ENCODE measurements around the gene PRR16.
"Not testable (repeated sequence)": the region's sequence is repeated elsewhere in the genome, so short reads cannot be mapped to it uniquely, and the experiment has no call there.

Gene PRR16

DNA sequence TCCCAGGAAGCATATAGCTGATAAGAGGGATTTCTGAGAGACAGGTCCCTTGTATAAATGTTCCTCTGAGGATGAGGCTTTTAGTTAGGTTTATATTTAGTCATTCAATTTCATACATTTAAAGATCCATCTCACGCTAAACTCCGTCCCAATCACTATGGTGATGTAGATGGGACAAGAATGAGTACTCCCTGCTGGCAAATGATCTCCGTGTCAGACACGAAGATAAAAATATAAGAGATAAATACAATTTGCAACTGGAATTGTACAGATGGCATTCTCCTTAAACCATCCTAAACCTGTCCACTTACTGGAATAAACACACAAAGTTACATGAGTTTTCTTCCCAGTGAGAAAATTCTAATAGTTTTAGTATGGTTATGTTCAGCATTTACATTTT lies 233.0 kb downstream of the PRR16 start:
- Mint-ChIP-seq H3K4me1 (no peaks in the 10 kb centered on the region), H3K9me3 (peaks cover 6% of the 10 kb centered on the region), H3K27ac (no peak overlapping the region), H3K27me3 (peaks cover 8% of the 10 kb centered on the region), H3K36me3 (no peaks in the 10 kb centered on the region), H3K4me3 (no peak overlapping the region)
- ATAC-seq (ENCODE audit: low read depth) (no peak), DNase-seq (ENCODE audit: low spot score in 2 of 2) (no peak)

- not testable (repeated sequence) for H3K9me3 Mint-ChIP-seq; H3K4me3 Mint-ChIP-seq; ATAC-seq (ENCODE audit: low read depth); DNase-seq (ENCODE audit: low spot score in 2 of 2); H3K4me1 Mint-ChIP-seq; H3K27ac Mint-ChIP-seq; H3K36me3 Mint-ChIP-seq; H3K27me3 Mint-ChIP-seq
Observed at GRCh38 chr5:120697670-120698327, 233.7 kb downstream of the PRR16 start.

DNA sequence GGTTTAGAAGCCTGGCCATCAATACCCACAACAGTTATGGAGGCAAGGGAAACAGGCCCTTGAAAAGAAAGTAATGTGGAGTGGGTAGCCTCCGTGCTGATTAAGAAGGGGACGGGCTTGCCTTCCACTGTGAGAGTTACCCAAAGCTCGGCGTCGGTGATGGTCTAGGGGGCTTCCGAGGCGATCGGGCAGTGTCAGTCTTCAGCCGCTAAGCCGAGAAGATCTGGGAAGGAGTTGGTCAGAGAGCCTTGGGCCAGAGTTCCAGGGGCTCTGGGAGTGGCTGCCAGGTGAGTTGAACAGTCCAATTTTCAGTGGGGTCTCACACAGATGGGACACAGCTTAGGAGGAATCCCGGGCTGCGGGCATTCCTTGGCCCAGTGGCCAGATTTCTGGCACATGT lies 236.6 kb downstream of the PRR16 start:
- H3K36me3 Mint-ChIP-seq; DNase-seq (ENCODE audit: low spot score in 2 of 2); H3K27me3 Mint-ChIP-seq; H3K9me3 Mint-ChIP-seq; H3K4me3 Mint-ChIP-seq; H3K27ac Mint-ChIP-seq; ATAC-seq (ENCODE audit: low read depth); H3K4me1 Mint-ChIP-seq: not testable (repeated sequence)

- not testable (repeated sequence) for H3K4me1 Mint-ChIP-seq; ATAC-seq (ENCODE audit: low read depth); H3K27ac Mint-ChIP-seq; H3K4me3 Mint-ChIP-seq; H3K9me3 Mint-ChIP-seq; DNase-seq (ENCODE audit: low spot score in 2 of 2); H3K36me3 Mint-ChIP-seq; H3K27me3 Mint-ChIP-seq
Observed at GRCh38 chr5:120702817-120703538, 238.9 kb downstream of the PRR16 start.

- H3K9me3 Mint-ChIP-seq, result peaks cover 6% of the 10 kb centered on the region
- H3K27ac Mint-ChIP-seq, result no peak overlapping the region
- H3K36me3 Mint-ChIP-seq, result no peaks in the 10 kb centered on the region
Observed at GRCh38 chr5:120703918-120704587, 240.0 kb downstream of the PRR16 start.

DNA sequence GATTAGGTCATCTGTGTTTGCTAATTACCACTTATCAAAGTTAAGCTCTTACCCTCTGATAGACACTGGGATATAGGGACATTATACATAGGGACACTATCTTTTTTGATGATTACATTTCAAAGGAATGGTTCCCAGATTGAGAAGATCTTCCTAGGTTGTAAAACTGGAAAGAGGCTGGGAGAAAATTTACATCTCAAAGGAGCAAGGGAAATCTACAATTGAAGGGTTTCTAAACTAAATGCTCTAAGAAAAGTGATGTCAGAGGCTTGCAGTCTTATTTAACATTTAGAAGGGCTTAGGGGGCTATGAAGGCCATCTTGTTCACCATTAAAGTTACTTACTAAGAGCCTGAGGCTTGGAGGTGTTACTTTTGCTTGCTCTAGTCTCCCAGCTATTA lies 242.8 kb downstream of the PRR16 start:
- H3K4me1 Mint-ChIP-seq, result no peaks in the 10 kb centered on the region
- peaks cover 2% of the 10 kb centered on the region for H3K27me3 Mint-ChIP-seq
- no peaks in the 10 kb centered on the region for H3K36me3 Mint-ChIP-seq
- ATAC-seq (ENCODE audit: low read depth), result no peak
- no peak overlapping the region for H3K27ac Mint-ChIP-seq
- H3K9me3 Mint-ChIP-seq, result peaks cover 1% of the 10 kb centered on the region
- no peak overlapping the region for H3K4me3 Mint-ChIP-seq
- no peak for DNase-seq (ENCODE audit: low spot score in 2 of 2)

More at GRCh38 chr5:120703918-120704587, 240.0 kb downstream of the PRR16 start:
- DNase-seq (ENCODE audit: low spot score in 2 of 2), result no peak
- no peak for ATAC-seq (ENCODE audit: low read depth)
- Mint-ChIP-seq H3K27me3 (peaks cover 8% of the 10 kb centered on the region), H3K4me1 (no peaks in the 10 kb centered on the region), H3K4me3 (no peak overlapping the region)

- H3K36me3 Mint-ChIP-seq, result no peaks in the 10 kb centered on the region
- H3K27ac Mint-ChIP-seq, result no peak overlapping the region
- H3K9me3 Mint-ChIP-seq, result peaks cover 2% of the 10 kb centered on the region
- H3K27me3 Mint-ChIP-seq, result no peaks in the 10 kb centered on the region
- no peaks in the 10 kb centered on the region for H3K4me1 Mint-ChIP-seq
- H3K4me3 Mint-ChIP-seq, result no peak overlapping the region
- no peak for DNase-seq (ENCODE audit: low spot score in 2 of 2)
- ATAC-seq (ENCODE audit: low read depth), result no peak
Observed at GRCh38 chr5:120717381-120717780, 253.3 kb downstream of the PRR16 start.

DNA sequence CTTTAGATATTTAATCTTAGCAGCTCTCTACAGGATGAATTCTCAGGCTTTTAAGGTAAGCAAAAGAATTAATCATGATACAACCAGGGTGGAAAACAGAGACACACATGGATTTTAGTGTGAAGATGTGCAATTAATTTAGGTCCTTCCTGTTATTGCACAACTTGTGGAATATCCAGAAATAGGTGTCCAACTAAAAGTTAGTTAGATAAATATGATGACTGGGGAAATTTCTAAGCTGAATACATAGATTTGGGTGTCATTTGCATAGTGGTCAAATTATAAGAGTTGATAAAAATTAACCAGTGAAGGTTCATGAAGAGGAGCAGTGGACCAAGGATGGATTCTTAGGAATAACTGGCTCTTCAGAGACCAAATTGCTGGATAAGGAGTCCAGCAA lies 266.1 kb downstream of the PRR16 start:
- no peaks in the 10 kb centered on the region for H3K36me3 Mint-ChIP-seq
- ATAC-seq (ENCODE audit: low read depth) (no peak), DNase-seq (ENCODE audit: low spot score in 2 of 2) (no peak)
- H3K4me1 Mint-ChIP-seq, result no peaks in the 10 kb centered on the region
- H3K27ac Mint-ChIP-seq, result no peak overlapping the region
- H3K4me3 Mint-ChIP-seq, result no peak overlapping the region
- H3K27me3 Mint-ChIP-seq, result no peaks in the 10 kb centered on the region
- H3K9me3 Mint-ChIP-seq, result no peaks in the 10 kb centered on the region

GRCh38 chr5:120734033-120734432 lies 269.9 kb downstream of the PRR16 start:
- Mint-ChIP-seq H3K27ac (no peak overlapping the region), H3K4me3 (no peak overlapping the region), H3K4me1 (no peaks in the 10 kb centered on the region), H3K9me3 (no peaks in the 10 kb centered on the region), H3K27me3 (no peaks in the 10 kb centered on the region), H3K36me3 (no peaks in the 10 kb centered on the region)
- no peak for DNase-seq (ENCODE audit: low spot score in 2 of 2)
- no peak for ATAC-seq (ENCODE audit: low read depth)

GRCh38 chr5:120735076-120735475 lies 271.0 kb downstream of the PRR16 start:
- ATAC-seq (ENCODE audit: low read depth) (no peak), DNase-seq (ENCODE audit: low spot score in 2 of 2) (no peak)
- H3K4me3 Mint-ChIP-seq, result no peak overlapping the region
- H3K27ac Mint-ChIP-seq, result no peak overlapping the region
- no peaks in the 10 kb centered on the region for H3K4me1 Mint-ChIP-seq
- H3K36me3 Mint-ChIP-seq, result no peaks in the 10 kb centered on the region
- H3K9me3 Mint-ChIP-seq, result no peaks in the 10 kb centered on the region
- H3K27me3 Mint-ChIP-seq, result no peaks in the 10 kb centered on the region

Measured in memory B cell (primary cell).